ENCODE measurements around the gene SLC7A10.

Gene SLC7A10

GRCh38 chr19:33254245-33254824, 28.7 kb upstream of the SLC7A10 start:
- DNase-seq (ENCODE audit: low read depth, low spot score): no peak

- DNase-seq (ENCODE audit: low read depth, low spot score): no peak
Observed at GRCh38 chr19:33252971-33253370, 27.3 kb upstream of the SLC7A10 start.

DNA sequence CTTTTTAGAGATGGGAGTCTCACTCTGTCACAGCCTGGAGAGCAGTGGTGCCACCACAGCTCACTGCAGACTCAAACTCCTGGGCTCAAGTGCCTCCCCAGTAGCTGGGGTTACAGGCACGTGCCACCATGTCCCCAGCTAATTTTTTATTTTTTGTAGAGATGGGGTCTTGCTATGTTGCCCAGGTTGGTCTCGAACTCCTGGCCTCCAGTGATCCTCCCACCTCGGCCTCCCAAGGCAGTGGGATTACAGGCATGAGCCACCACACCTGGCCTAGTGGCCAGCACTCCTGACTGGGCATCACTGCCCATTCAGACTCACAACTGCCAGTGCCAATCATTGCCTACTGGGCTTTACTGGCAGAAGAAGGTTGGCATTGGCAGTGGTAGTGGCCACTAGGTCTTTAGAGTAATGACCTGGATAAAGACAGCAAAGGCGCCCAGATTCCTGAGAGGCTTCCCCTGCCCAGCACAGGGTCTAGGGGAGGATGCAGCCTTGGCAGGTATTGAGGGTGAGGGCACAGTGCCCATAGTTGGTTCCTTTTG, 26.8 kb upstream of the SLC7A10 start:
- DNase-seq (ENCODE audit: low read depth, low spot score): no peak

- no peak for DNase-seq (ENCODE audit: low read depth, low spot score)
Observed at GRCh38 chr19:33251526-33252090, 26.0 kb upstream of the SLC7A10 start.

- no peak for DNase-seq (ENCODE audit: low read depth, low spot score)
Observed at GRCh38 chr19:33251076-33251475, 25.4 kb upstream of the SLC7A10 start.

DNA sequence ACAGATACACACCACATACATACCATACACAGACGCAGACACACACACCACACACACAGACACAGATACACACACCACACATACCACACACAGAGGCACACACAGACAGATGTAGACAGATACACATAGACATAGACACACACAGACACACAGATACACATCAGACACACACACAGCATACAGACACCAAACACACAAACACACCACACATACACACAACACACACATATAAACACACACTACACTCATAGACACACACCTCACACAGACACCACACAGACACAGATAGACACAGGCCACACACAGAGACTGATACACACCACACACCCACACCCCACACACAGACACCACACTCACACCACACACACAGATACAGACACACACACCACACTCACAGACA, 24.9 kb upstream of the SLC7A10 start:
- DNase-seq (ENCODE audit: low read depth, low spot score): no peak

GRCh38 chr19:33249740-33250366, 24.2 kb upstream of the SLC7A10 start:
- no peak for DNase-seq (ENCODE audit: low read depth, low spot score)

DNA sequence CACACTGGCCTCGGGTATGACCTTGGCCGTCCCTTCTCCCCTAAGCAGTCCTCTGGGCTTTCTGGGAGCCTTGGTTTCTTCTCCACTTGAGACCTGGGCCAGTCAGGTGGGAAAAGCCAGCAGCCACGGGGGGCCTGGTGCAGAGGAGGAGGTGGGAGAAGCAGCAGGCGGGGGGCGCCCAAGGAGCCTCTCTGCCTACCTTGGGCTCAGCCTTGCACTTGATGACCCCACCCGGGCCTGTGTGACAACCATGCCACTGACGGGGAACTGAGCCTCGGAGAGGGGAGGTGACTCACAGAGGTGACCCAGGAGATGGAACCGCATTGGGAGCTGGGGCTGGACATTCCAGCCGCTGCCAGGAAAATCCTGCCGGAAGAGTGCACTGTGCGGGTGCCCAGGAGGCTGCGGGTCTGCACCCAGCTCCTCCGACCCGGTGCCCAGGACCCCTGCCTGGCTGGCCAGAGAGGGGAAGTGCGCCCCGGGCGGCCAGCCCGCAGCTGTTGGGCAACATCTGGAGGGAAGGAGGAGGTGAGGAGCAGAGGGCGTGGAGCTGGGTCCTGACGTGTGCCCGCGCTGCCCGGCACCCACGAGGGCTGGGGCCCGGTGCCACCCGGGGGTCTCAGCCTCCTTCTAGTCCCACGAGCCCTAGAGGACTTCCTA, 23.4 kb upstream of the SLC7A10 start:
- DNase-seq (ENCODE audit: low read depth, low spot score): no peak

GRCh38 chr19:33248553-33248953, 22.9 kb upstream of the SLC7A10 start:
- no peak for DNase-seq (ENCODE audit: low read depth, low spot score)

DNA sequence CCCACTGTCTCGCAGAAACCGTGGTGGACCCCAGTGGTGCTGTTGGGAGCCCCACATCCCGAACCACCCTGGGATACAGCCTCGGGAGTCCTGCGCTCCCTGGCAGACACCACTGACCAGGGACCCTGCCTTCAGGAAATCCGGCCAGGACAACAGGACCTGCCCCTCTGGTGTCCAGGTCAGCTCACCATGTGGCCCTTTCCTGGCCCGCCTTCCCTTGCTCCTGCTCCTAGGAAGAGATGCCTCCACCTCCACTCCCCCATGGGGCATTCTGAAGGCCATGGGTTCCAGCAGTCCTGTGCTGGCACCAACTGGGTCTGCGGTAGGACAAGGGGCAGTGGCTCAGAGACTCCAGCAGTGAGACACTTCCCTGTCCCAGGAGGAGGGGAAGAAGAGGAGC, 22.5 kb upstream of the SLC7A10 start:
- DNase-seq (ENCODE audit: low read depth, low spot score): no peak

GRCh38 chr19:33247441-33247819, 21.8 kb upstream of the SLC7A10 start:
- no peak for DNase-seq (ENCODE audit: low read depth, low spot score)

- no peak for DNase-seq (ENCODE audit: low read depth, low spot score)
Observed at GRCh38 chr19:33246709-33247440, 21.2 kb upstream of the SLC7A10 start.

DNA sequence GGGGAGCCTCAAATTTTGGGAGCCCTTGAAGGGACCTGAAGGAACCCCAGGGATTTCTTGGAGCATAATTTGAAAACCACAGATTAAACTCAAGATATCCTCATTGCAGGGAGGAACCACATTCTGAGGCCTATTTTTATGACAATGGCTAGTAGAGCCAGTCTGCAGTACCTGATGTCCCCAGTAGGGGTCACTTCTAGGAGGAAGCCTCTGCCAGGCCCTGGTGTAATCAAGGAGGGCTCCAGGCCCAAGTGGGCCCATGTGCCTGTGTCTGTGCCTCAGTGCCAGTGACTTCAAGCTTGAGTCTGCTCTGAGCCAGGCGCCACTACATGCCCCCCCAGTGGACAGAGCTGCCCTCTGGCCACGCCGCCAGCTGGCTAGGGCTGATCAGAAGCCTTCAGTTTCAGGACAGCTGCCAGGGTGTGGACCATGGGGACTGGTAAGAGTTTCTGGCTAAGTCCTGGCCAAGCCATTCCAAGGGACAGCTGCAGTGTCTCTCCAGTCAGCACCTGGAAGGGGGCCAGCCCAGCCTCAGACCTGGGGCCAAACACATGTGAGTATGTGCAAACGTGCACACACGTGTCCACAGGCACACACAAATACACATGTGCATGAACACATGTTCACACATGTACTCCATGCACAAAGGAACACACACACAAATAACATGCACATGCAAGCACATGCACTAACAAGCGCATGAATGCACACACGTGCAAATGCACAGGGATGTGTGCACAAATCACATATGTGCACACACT, 20.5 kb upstream of the SLC7A10 start:
- DNase-seq (ENCODE audit: low read depth, low spot score): no peak

DNA sequence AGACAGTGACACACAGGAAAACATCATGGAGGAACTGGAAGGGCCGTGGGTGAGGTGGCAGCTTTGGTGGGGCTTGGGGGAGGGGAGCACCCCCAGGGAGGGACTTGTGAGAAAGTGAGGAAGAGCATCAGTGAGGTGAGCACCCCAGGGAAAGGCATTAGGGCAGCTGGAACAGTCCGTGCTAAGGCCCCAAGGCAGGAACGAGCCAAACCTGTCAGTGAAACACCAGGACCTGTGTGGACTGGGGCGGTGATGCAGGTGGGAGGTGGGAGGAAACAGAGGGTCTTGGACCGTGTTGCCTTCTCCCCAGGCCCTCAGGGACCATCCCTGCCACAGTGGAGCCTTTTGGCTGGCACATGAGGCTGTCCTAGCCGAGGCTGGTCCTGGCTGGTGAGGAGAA, 17.3 kb upstream of the SLC7A10 start:
- DNase-seq (ENCODE audit: low read depth, low spot score): no peak

DNA sequence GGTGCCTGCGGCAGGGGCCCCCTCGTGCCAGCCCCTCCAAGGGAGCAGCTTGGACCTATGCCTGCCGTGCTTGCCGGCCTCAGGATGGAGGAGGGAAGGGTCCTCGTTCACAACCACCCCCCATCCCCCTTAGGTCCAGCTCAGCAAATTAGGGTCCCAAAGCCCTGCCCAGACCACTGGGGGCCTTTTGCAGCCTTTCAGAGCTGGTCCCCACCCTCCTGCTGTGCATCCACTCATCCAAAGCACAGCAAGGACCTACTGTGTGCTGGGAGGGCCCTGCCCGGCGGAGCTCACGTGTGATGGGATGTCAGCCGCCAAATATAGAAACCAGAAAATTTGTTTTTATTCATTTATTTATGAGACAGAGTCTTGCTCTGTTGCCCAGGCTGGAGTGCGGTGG, 16.5 kb upstream of the SLC7A10 start:
- no peak for DNase-seq (ENCODE audit: low read depth, low spot score)

DNA sequence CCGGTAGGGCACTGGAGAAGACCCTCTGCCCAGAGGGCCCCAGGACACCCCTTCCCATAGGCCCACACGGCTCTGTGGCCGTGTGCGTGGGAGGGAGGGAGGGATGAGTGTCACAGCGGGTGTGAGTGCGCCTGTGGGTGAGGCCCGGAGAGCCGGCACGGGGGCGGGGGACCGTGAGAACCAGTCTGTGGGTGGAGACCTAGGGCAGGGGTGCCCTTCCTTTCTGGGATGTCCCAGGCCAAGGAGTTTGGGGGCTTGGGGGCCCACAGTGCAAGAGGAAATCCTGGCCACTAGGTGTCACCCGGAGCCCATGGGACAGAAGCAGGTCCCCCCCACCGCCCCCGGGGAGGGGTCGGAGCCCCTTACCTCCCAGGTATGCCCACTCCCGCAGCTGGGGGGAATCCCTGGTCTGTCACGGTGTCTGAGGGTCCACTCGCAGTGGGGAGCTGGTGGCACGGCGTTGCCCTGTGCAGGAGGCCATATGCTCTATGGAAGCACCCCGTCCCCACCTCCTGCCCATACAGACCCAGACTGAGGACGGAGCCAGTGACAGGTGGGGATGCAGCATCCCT, 16.0 kb upstream of the SLC7A10 start:
- DNase-seq (ENCODE audit: low read depth, low spot score): no peak

- no peak for DNase-seq (ENCODE audit: low read depth, low spot score)
Observed at GRCh38 chr19:33241091-33241529, 15.5 kb upstream of the SLC7A10 start.

- DNase-seq (ENCODE audit: low read depth, low spot score): no peak
Observed at GRCh38 chr19:33240181-33240771, 14.6 kb upstream of the SLC7A10 start.

- DNase-seq (ENCODE audit: low read depth, low spot score): no peak
Observed at GRCh38 chr19:33239223-33239975, 13.7 kb upstream of the SLC7A10 start.

All from iPS DF 19.7 (cell line).